ENCODE measurements around the gene DENR.
A peak's percentile ranks its signal among the peaks of the same experiment; 100 is the strongest.
"Not testable (repeated sequence)": the region's sequence is repeated elsewhere in the genome, so short reads cannot be mapped to it uniquely, and the experiment has no call there.

DENR gene, protein sequence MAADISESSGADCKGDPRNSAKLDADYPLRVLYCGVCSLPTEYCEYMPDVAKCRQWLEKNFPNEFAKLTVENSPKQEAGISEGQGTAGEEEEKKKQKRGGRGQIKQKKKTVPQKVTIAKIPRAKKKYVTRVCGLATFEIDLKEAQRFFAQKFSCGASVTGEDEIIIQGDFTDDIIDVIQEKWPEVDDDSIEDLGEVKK

DNA sequence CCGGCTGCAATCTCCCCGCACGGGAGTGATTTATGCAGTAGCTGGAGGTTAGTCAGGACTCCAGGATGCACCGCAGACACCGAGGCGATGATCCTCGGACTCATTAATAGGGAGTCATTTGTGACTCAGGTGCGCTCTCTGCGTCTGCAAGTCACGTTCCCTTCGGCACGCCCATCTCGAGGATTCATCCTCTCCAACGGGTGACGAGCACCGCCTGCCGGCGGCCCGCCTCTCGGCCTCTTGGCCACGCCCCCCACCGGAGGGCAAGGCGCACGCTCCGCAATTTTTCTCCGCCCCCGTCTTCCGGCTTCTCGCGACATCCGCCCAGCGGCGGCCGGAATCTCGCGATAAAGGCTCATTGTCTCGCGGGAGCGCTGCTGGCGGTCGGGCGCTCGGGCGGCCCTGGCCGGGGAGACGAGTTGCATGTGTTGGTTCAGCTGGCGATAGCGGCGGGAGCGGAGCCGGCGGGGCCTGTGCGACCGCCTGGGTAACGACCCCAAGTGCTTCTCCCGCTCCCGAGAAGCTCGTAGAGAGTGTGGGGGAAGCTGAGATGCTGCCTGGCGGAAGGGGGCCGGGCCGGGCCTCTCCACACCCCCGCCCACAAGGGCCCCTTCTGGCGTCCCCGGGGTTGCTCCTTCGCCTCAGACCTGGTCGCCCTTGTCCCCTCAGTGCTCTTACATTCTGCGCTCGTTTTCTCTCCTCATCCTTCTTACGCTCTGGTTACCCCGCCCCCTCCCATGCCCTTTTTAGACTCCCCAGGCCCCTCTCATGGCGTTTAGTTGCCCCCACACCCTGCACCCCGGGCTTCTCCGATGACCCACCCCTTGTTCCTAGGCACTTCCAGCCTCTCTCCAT lies at the start of gene DENR:
DENR (plus strand) TSS at position 361 of the 855 bp plus-strand sequence. CDS start 878 bp downstream, outside the sequence.
- DNase-seq = peak; percentile 98

- not testable (repeated sequence) for DNase-seq
Observed at GRCh38 chr12:122702890-122703611, 49.6 kb upstream of the DENR start, which contains the start of gene HCAR2. HCAR2 (minus strand) TSS chr12:122703357; CDS start chr12:122703283, 74 bp downstream.

GRCh38 chr12:122703841-122704240 lies 48.8 kb upstream of the DENR start:
- not testable (repeated sequence) for DNase-seq

GRCh38 chr12:122709287-122709686 lies 43.3 kb upstream of the DENR start:
- not testable (repeated sequence) for DNase-seq

DNA sequence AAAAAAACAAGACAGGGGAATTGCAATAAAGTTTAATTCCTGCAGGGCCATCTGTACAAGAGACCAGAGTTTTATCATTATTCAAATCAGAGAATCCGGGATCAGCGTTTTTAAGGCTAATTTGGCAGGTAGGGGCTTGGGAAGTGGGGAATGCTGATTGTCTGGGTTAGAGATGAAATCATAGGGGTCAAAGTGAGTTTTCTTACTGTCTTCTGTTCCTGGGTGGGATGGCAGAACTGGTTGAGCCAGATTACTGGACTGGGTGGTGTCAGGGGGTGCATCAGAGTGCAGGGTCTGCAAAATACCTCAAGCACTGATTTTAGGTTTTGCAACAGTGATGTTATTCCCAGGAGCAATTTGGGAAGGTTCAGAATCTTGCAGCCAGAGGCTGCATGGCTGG lies 42.3 kb upstream of the DENR start:
- not testable (repeated sequence) for DNase-seq

DNA sequence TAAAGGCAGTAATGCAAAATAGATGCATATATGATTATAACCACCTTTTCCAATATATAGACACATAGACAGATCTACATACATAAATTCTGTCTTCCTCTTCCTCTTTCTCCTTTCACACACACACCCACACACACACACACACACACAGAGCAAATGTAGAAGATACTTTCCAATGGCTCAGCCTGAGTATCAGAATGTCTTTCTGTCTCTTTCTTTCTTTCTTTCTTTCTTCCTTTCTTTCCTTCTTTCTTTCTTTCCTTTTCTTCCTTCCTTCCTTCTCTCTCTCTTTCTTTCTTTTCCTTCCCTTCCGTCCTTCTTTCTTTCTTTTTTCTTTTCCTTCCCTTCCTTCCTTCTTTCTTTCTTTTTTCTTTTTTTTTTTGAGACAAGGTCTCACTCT lies 41.4 kb upstream of the DENR start:
- not testable (repeated sequence) for DNase-seq

DNA sequence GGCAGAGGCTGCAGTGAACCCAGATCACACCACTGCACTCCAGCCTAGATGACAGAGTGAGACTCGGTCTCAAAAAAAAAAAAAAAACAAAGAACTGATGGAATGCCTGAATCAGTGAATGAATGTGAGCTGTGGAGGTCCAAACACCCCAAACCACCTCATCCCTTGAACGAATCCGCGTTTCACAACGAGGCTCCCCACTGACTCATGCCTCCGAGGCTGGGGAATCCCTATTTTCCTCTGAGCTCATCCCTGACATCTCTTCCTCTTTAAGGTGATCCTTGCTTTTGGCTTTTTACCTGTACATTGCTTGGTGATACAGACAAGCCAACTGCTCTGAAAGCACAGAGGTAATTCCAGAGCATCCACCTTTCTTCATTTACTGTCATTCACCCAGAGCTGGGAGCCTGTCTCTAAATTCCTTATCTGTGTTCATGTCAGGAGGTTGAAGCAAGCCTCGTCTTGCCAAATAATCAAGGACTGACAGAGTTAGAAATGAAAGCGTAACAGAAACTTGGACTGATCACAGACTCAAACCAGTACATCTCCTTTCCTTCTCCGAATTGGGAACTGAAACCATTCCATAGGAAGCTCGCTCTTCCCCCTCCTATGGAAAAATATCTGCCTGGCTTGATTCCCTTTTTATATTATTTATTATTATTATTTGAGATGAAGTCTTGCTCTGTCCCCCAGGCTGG lies 39.0 kb upstream of the DENR start:
- DNase-seq = not testable (repeated sequence)

- DNase-seq = not testable (repeated sequence)
Observed at GRCh38 chr12:122715211-122715610, 37.4 kb upstream of the DENR start.

DNA sequence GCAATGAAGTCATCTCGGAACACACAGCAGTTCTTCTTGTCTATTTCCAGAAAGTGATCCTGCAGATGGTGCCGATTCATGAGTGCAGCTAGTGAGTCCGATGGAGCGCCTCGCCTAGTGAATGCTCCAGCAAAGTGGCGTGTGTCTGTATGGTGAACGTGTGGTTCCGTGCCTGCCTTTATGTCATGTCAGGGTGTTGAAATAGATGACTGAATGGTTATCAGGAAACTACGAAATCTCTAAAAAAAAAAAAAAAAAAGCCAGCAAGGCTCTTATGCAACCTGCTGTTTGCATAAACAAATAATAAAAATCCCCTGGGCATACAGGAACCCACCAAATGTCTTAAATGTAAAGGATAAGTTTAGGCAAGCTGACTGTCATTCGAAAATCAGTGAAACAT lies 36.0 kb upstream of the DENR start, which contains the start of gene HCAR3:
HCAR3 (minus strand) TSS at position 154 of the 400 bp plus-strand sequence; CDS start at position 80, 74 bp downstream.
- not testable (repeated sequence) for DNase-seq

DNA sequence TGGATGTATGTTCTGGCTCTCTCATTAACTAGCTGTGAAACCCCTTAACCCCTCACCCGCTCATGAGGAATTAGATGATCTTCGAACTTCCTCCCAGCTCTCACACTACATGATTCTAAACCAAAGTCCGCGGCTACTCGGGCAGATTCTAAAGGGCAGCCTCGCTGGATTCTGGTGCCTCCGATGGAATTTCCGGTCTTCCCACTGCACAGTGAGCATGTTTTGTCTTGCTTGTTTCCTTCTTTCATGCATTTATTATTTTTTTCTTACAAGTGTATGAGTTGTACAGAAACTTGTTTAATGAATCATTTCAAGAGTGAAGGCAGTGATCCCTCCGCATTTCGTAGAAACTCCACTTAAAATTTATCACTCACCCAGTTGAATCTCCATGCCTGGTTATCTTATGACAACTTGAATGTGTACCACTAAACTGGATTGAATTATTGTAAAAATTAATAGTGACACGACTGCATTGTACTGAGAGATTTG lies 31.5 kb upstream of the DENR start:
- DNase-seq = no peak

DNA sequence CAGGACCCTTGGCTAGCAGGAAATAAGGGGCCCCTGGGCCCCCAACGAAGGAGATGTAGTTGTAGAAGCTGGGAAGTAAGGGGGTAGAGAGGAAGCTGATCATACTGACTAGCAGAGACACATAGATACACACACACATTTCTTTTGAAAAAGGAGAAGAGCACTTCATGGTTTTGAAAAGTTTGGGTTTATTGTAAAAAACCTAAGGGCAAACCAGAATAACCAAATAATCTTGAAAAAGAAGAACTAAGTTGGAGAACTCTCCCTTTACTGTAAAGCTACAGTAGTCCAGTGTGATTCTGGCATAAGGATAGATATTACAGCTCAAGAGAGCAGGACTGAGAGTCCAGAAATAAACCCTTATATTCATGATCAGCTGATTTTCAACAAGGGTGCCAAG lies 30.2 kb upstream of the DENR start:
- DNase-seq = no peak

DNA sequence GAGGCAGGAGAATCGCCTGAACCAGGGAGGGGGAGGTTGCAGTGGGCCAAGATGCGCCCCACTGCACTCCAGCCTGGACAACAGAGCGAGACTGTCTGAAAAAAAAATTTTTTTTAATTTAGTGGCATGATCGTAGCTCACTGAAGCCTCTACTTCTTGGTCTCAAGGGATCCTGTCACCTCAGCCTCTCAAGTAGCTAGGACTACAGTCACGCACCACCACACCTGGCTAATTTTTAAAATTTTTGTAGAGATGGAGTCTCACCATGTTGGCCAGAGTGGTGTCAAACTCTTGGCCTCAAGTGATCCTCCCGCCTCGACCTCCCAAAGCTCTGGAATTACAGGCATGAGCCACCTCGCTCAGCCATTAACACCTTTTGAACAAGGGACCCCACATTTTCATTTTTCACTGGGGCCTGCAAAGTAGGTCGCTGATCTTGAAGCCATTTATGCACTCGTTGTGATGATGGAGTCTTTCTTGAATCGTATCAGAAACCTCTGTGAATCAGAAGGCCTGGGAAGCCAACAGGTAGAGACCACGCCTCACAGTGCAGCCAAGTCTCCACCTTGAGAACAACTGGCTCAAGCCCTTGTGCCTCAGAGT lies 27.9 kb upstream of the DENR start:
- DNase-seq = no peak

DNA sequence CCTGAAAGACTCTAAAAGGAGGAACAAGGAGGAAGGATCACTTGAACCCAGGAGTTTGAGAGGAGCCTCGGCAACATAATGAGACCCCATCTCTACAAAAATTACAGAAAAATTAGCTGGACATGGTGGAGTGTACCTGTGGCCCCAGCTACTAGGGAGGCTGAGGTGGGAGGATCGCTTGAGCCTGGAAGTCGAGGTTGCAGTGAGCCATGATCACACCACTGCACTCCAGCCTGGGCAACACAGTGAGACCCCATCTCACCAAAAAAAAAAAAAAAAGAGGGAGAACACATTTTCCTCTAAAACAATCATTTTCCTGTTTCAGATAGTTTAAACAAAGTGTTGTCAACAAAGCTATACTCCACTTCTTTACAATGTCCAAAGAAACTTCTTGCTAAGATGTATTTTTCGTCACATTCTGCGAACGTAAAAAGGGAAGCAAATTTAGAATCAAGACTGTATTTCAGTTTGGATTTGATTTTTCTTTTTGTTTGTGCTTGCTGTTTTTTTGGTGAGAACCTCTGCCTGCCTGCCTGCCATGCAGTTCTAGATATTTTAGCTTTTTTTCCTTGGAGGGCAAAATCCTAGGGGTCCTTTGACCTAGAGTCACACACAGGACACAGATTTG lies 27.1 kb upstream of the DENR start:
- no peak for DNase-seq

GRCh38 chr12:122726080-122726558 lies 26.5 kb upstream of the DENR start:
- no peak for DNase-seq

- no peak for DNase-seq
Observed at GRCh38 chr12:122729583-122730214, 22.9 kb upstream of the DENR start.

DNA sequence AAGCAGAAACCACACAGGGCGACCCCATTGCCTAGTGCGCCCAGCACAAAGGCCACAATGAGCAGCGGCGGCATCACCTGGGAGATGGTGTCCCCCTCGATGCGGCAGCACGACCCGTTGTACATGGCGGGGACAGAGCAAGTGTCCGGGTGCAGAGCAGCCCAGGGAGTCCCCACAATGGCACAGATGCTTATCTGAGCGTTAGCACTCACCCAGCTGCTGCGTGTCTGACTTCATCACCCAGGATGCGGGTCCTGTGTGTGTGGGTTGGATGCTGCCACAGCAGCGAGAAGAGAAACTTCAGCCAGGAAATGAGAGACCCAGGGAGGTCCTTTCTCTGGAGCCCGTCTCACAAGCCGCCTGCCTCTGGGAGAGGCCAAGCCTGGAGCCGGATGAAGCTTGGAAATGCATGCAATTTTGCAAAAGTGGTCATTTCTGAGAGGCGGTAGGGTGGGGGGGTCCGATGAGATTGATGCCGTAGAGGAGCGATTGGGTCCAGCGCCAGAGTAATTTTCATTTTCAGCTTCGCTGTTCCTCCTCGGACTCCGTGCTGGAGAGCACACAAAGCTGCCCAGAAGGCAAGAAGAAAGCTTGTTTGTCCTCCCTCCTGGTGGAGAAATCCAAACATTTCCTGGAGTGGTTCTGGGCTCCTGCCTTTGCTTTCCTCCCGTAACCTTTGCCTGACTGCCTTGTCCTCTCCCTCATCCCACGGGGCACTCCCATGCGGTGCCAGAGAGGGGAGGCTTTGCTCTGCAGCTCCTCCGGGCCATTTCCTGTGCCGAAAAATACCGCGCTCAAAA lies 22.2 kb upstream of the DENR start, which contains the start of gene HCAR1:
HCAR1 (minus strand) TSS at position 630 of the 800 bp plus-strand sequence; CDS start at position 125, 505 bp downstream.
- DNase-seq = peak; percentile 52

DNA sequence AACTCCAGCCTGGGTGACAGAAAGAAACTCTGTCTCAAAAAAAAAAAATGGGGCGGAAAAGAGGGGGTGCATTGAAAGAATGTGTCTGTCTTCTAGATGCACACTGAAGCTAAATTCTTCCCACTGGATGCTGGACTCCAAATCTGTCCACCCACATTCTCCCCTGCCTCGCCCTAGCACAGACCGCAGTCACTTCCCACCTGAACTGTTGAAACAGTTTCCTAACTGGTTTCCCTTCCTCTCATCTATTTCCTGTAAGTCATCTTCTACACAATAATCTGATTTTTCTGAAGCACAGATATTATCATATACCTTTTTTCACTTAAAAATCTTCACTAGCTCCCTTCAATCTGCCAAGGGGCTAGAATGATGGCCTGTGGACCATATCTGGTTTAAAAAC lies 20.5 kb upstream of the DENR start:
- no peak for DNase-seq

DNA sequence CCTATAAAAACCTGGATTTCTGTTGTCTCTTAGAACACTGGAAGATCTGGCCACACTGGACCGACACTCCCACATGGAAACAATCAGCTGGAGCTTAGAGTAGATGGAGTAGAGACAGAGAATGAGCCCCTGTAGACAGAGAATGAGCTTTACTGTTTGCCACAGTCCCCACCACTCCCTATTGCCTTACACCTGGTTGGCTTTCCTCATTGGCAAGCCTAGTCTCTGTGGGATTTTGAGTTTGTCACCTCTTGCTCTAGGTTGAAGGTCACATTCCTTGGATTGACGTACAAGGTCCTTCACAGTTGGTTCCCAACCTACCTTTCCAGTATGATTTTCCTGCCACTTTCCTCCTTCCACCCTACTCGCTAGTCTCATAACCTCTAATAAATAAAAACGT lies 20.0 kb upstream of the DENR start:
- no peak for DNase-seq

DNA sequence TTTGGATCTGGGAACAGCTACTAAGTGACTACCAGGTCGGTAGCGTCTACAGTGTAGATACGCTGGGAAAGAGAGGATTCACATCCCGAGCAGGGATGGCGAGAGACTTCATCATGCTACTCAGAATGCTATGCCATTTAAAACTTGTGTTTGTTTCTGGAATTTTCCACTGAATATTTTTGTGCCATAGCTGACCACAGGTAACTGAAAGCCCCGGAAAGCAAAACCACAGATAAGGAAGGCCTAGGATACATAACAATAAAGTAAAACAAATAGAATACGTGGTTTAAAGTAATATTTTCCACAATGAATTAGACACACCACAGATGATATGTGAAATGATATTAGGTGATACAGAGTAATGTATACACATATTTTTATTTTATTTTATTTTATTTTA lies 14.1 kb upstream of the DENR start:
- DNase-seq = no peak

- no peak for DNase-seq
Observed at GRCh38 chr12:122740351-122740750, 12.3 kb upstream of the DENR start.
